Activated B cell treated with CpG ODN at 0.5 μM for 24 hours (primary cell): ENCODE data around the gene ORM1. TPM values are rescaled to one million over a fixed set of nuclear protein-coding genes. Genes with fewer than 3 reads are reported as not detected.

Experiments used
- ATAC-seq: fragments of 200-7000 bp; cut with Tn5 transposase; one replicate; pipeline ENCODE4 v1.10.0; 2021; ENCODE audit warnings: low read depth, mild to moderate bottlenecking, moderate library complexity
- CTCF ChIA-PET: fragments of 350-600 bp; sonication (Branson Sonifier 250); formaldehyde crosslinking; loops from one replicate; lab custom pipeline; 2021; ENCODE audit warnings: antibody characterized with exemption; lab: Charles Lee
- POLR2A ChIA-PET: fragments of 350-600 bp; sonication (Branson Sonifier 250); formaldehyde crosslinking; loops from one replicate; lab custom pipeline; 2021; ENCODE audit warnings: antibody characterized with exemption; lab: Charles Lee
- DNase-seq: peaks from one replicate; pipeline ENCODE4 v3.0.0; 2022
- H3K27ac Mint-ChIP-seq: one replicate; pipeline ENCODE4 v1.8.0; 2020; ENCODE audit warnings: mixed read lengths
- H3K27me3 Mint-ChIP-seq: one replicate; pipeline ENCODE4 v1.8.0; 2021; ENCODE audit warnings: mixed read lengths
- H3K36me3 Mint-ChIP-seq: one replicate; pipeline ENCODE4 v1.8.0; 2021; ENCODE audit warnings: low read depth, mixed read lengths
- H3K4me1 Mint-ChIP-seq: one replicate; pipeline ENCODE4 v1.8.0; 2021; ENCODE audit warnings: mixed read lengths
- H3K4me3 Mint-ChIP-seq: one replicate; pipeline ENCODE4 v1.8.0; 2020; ENCODE audit warnings: mild to moderate bottlenecking, mixed read lengths
- H3K9me3 Mint-ChIP-seq: one replicate; pipeline ENCODE4 v1.8.0; 2020; ENCODE audit warnings: mixed read lengths
- CTCF ChIP-seq: fragments of 200-600 bp; IDR thresholded peaks from one replicate; pipeline ENCODE4 v1.8.0; 2022; ENCODE audit warnings: antibody characterized with exemption, mild to moderate bottlenecking
- intact Hi-C: fragments of 100-400 bp; cut with micrococcal nuclease; formaldehyde crosslinking; loops from one replicate; pipeline ENCODE4 v1.15.1; 2024
- total RNA-seq: library from RNA; stranded (reverse); gene quantifications from 2 replicates; pipeline ENCODE4 v1.2.3, GENCODE V29; 2022

The ORM1 gene
- total RNA-seq, 1 donor from 2014 or later: not detected

- intact Hi-C loops: no loop called here
- Mint-ChIP-seq H3K4me1 (no peaks in the 10 kb centered on the region), H3K36me3 (no peaks in the 10 kb centered on the region), H3K27ac (no peak overlapping the region), H3K4me3 (no peak overlapping the region), H3K9me3 (no peaks in the 10 kb centered on the region), H3K27me3 (no peaks in the 10 kb centered on the region)
- DNase-seq (no peak), ATAC-seq (no peak)
- CTCF ChIA-PET: no interaction called here
- POLR2A ChIA-PET: no interaction called here
- no peak for TF ChIP-seq CTCF
Observed at GRCh38 chr9:114278356-114278755, 44.5 kb upstream of the ORM1 start.

DNA sequence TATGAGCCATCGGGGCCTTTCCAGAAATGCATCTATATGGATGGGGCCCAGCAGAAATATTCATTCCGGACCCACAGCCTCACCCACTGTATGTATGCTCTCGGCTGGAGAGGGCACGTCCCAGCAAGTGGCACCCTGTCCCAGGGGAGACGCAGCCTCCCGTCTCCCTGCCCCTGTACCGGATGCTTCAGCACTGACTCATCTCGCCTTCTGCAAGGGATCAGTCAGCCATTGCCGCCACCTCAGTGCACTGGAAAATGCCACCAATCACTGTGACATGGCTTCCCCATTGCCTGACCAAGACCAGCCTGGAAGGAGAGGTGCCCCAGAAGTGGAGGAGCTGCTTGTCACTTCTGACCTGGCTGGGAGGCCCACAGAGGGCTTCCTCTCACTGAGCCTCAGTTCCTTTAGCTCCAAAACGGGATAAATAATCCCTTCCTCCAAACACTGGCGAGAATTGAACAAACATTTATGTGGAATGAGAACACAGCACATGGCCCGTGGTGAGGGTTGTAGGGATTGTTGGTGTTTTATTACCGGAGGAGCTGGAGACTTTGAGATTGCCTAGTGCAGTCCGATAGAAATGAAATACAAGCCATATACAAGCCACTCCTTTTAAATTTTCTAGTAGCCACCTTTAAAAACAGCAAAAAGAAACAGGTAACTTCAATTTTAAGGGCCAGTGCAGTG is 43.9 kb upstream of the ORM1 start:
- Mint-ChIP-seq H3K4me1 (no peaks in the 10 kb centered on the region), H3K9me3 (no peaks in the 10 kb centered on the region), H3K27ac (no peak overlapping the region), H3K36me3 (no peaks in the 10 kb centered on the region), H3K27me3 (peaks cover under 1% of the 10 kb centered on the region), H3K4me3 (no peak overlapping the region)
- ChIA-PET POLR2A (no interaction called here), CTCF (interaction anchor here (0.9 kb wide), 1 partner anchor 12 kb away, joined by 4 read pairs; no protein-coding TSS in a partner anchor)
- no peak for TF ChIP-seq CTCF
- intact Hi-C loops: no loop called here
- DNase-seq: no peak
- no peak for ATAC-seq

DNA sequence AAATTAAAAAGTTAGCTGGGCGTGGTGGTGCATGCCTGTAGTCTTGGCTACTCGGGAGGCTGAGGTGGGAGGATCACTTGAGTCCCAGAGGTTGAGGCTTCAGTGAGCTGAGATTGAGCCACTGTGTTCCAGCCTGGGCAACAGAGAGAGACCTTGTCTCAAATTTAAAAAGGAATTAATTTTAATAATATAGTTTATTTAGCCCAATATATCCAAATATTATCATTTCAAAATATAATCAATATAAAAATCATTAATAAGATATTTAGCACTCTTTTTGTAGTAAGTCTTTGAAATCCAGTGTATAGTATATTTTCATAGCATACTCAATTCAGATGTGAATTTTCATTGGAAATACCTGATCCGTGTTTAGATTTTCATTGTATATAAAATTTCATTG is 43.2 kb upstream of the ORM1 start:
- ATAC-seq (no peak), DNase-seq (no peak)
- CTCF ChIA-PET: interaction anchor here (0.9 kb wide), 1 partner anchor 11 kb away, joined by 4 read pairs; no protein-coding TSS in a partner anchor
- Mint-ChIP-seq H3K9me3 (no peaks in the 10 kb centered on the region), H3K4me3 (no peak overlapping the region), H3K27me3 (peaks cover 1% of the 10 kb centered on the region), H3K4me1 (no peaks in the 10 kb centered on the region), H3K36me3 (no peaks in the 10 kb centered on the region), H3K27ac (no peak overlapping the region)
- POLR2A ChIA-PET: no interaction called here
- TF ChIP-seq CTCF: no peak
- intact Hi-C loops: no loop called here

DNA sequence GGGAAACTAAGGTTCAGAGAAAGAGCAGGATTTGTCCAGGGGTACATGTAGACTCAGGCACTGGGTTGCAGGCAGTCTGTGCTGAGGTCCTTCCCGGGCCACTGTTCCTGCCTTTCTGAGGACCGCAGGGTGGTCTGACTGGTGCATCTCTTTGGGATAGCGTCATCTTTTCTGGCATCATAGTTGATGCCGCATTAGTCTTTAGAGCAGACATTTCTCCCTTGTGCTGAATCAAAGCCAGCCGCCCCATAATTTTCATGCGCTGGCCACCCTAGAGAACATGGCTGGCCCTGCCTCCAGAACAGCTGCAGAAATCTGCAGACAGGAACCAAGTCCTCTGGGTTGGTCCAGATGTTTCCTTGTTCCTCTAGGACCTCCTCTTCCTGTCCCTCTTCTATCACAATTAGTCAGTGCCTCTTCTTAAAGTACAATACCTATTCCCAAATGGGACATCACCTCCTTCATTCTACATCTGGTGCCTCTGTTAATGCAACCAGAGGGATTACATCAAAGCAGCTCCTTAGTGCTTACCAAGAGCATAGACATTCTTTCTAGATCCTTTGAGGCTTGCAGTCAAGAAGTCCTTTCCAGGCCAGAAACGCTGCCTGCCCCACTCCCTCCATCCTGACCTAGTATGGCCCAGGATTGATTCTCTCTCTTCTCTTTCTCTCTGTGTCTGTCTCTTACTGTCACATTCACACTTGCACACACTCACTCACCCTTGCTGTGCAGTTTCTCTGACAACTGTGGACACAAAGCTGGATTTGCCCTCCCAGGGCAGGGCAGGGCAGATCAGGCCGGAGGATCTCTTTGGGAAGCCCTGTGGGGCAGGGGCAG is 42.0 kb upstream of the ORM1 start:
- Mint-ChIP-seq H3K4me1 (no peaks in the 10 kb centered on the region), H3K27ac (no peak overlapping the region), H3K9me3 (no peaks in the 10 kb centered on the region), H3K36me3 (no peaks in the 10 kb centered on the region), H3K27me3 (peaks cover 1% of the 10 kb centered on the region), H3K4me3 (no peak overlapping the region)
- ATAC-seq (no peak), DNase-seq (no peak)
- CTCF ChIA-PET: no interaction called here
- POLR2A ChIA-PET: no interaction called here
- TF ChIP-seq CTCF: no peak
- intact Hi-C loops: no loop called here

DNA sequence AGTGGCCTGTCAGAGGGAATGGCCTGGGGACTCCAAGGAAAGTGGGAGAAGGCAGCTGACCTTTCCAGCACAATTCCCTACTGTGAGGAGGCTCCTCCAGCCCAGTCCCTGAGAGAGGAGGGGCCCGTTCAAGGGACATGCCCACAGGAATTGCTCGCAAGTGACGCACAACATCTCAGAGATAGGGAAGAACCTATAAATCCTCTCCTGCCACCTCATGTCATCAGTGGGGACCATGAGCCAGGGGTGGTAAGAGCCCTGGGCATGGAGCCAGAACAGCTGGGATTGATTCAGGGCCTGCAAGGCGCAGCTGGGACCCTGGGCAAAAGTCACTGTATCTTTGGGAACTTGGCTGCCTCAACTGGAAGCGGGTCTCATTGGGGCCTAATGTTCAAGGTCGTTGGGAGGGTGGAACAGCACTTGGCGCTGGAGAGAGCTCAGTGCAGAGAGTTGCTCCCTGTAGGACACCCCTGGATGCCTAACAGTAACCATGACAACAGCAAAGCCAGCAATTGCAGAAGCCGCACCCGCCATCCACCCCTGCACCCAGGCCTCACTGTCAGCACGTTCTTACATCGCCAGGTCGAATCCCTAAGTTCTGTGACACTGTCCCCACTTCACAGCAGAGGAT is 41.3 kb upstream of the ORM1 start:
- no peaks in the 10 kb centered on the region for H3K36me3 Mint-ChIP-seq
- H3K27ac Mint-ChIP-seq: no peak overlapping the region
- ChIA-PET CTCF (no interaction called here), POLR2A (no interaction called here)
- ATAC-seq (no peak), DNase-seq (no peak)
- intact Hi-C loops: no loop called here
- no peak overlapping the region for H3K4me3 Mint-ChIP-seq
- no peak for TF ChIP-seq CTCF
- no peaks in the 10 kb centered on the region for H3K4me1 Mint-ChIP-seq
- H3K27me3 Mint-ChIP-seq: peaks cover 1% of the 10 kb centered on the region
- H3K9me3 Mint-ChIP-seq: no peaks in the 10 kb centered on the region
